ENCODE data around the gene DIAPH1.

Gene DIAPH1

DNA sequence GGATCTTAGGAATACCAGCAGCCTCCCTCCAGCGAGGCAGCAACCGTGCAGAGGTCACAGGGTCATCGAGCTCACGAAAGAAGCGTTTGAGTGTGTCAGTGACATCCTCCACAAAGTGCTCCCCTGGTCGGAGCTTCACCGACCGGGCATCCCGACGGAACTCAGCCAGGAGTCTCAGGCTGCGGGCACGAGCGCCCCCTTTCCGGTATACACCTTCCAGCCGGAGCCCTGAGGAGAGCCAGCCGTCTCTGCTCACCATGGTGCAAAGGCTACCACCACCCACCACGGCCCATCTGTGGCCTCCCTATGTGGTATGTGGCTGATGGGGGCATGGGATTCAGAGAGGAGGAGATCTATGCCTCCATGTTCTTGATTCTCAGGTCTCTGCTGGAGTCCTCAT is 43.2 kb upstream of the DIAPH1 start:
- H3K36me3 ChIP-seq (ENCODE audit: low read depth): peaks cover 54% of the 10 kb centered on the region
- TF ChIP-seq, protein P1, sequence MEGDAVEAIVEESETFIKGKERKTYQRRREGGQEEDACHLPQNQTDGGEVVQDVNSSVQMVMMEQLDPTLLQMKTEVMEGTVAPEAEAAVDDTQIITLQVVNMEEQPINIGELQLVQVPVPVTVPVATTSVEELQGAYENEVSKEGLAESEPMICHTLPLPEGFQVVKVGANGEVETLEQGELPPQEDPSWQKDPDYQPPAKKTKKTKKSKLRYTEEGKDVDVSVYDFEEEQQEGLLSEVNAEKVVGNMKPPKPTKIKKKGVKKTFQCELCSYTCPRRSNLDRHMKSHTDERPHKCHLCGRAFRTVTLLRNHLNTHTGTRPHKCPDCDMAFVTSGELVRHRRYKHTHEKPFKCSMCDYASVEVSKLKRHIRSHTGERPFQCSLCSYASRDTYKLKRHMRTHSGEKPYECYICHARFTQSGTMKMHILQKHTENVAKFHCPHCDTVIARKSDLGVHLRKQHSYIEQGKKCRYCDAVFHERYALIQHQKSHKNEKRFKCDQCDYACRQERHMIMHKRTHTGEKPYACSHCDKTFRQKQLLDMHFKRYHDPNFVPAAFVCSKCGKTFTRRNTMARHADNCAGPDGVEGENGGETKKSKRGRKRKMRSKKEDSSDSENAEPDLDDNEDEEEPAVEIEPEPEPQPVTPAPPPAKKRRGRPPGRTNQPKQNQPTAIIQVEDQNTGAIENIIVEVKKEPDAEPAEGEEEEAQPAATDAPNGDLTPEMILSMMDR (IDR thresholded peaks at IDR 0.05; ENCODE audit: poor library complexity, severe bottlenecking): no peak
- H3K4me1 ChIP-seq (ENCODE audit: insufficient read depth, poor library complexity, severe bottlenecking): no peaks in the 10 kb centered on the region
- no peak for ATAC-seq (ENCODE audit: low read depth)
- H3K27ac ChIP-seq (ENCODE audit: poor library complexity, severe bottlenecking): no peak overlapping the region
- no peak overlapping the region for H3K4me3 ChIP-seq (ENCODE audit: severe bottlenecking)
- no peaks in the 10 kb centered on the region for H3K27me3 ChIP-seq (ENCODE audit: insufficient read depth, poor library complexity, severe bottlenecking)
- H3K9me3 ChIP-seq (ENCODE audit: severe bottlenecking): no peaks in the 10 kb centered on the region
- DNase-seq (ENCODE audit: low spot score): no peak

GRCh38 chr5:141657937-141658545 is 39.2 kb upstream of the DIAPH1 start:
- ATAC-seq (ENCODE audit: low read depth) (peak; percentile 59), DNase-seq (ENCODE audit: low spot score) (no peak)
- Histone ChIP-seq H3K27me3 (ENCODE audit: insufficient read depth, poor library complexity, severe bottlenecking) (no peaks in the 10 kb centered on the region), H3K36me3 (ENCODE audit: low read depth) (peaks cover 33% of the 10 kb centered on the region), H3K9me3 (ENCODE audit: severe bottlenecking) (no peaks in the 10 kb centered on the region), H3K4me3 (ENCODE audit: severe bottlenecking) (no peak overlapping the region), H3K4me1 (ENCODE audit: insufficient read depth, poor library complexity, severe bottlenecking) (no peaks in the 10 kb centered on the region), H3K27ac (ENCODE audit: poor library complexity, severe bottlenecking) (no peak overlapping the region)
- TF ChIP-seq, protein P1 (IDR thresholded peaks at IDR 0.05; ENCODE audit: poor library complexity, severe bottlenecking): no peak

- Histone ChIP-seq H3K4me3 (ENCODE audit: severe bottlenecking) (no peak overlapping the region), H3K4me1 (ENCODE audit: insufficient read depth, poor library complexity, severe bottlenecking) (no peaks in the 10 kb centered on the region), H3K9me3 (ENCODE audit: severe bottlenecking) (no peaks in the 10 kb centered on the region), H3K36me3 (ENCODE audit: low read depth) (peaks cover 26% of the 10 kb centered on the region), H3K27ac (ENCODE audit: poor library complexity, severe bottlenecking) (no peak overlapping the region), H3K27me3 (ENCODE audit: insufficient read depth, poor library complexity, severe bottlenecking) (no peaks in the 10 kb centered on the region)
- DNase-seq (ENCODE audit: low spot score): no peak
- TF ChIP-seq, protein P1 (IDR thresholded peaks at IDR 0.05; ENCODE audit: poor library complexity, severe bottlenecking): no peak
- no peak for ATAC-seq (ENCODE audit: low read depth)
Observed at GRCh38 chr5:141657404-141657803, 38.6 kb upstream of the DIAPH1 start.

DNA sequence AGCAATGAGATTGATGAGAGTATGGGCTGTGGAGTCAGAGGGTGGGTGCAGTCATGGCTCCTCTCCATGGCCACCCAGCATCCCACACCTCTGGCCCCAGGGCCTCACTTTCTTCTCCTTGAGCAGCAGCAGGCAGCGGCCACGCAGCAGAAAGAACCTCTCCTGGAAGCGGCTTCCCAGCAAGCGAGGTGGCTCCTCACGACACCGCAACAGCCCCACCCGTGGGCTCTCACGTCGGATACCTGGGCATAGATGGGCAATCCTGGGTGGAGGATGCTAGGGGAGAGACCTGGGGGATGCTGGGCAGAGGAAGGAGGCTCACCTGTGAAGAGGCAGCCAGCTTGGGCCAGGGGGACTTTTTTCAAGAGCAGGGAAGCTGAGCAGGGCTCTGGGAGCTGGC is 37.6 kb upstream of the DIAPH1 start:
- no peak overlapping the region for H3K4me3 ChIP-seq (ENCODE audit: severe bottlenecking)

DNA sequence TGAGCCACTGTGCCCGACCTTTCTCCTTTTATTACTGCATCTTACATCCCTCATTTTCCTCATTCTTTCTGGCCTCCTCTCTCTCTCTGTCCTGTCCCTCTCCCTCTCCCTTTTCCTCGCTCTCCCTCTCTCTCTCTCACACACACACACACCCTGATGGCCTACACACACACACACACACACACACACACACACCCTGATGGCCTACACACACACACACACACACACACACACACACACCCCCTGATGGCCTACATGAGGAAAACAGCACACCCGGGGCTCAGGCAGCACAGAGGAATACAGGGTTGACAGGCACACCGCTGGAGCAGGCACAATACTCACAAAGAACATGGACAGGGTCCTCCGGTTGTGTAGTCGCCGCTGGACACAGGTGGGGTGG is 36.2 kb upstream of the DIAPH1 start:
- ATAC-seq (ENCODE audit: low read depth) (no peak), DNase-seq (ENCODE audit: low spot score) (no peak)
- no peaks in the 10 kb centered on the region for H3K9me3 ChIP-seq (ENCODE audit: severe bottlenecking)
- no peaks in the 10 kb centered on the region for H3K4me1 ChIP-seq (ENCODE audit: insufficient read depth, poor library complexity, severe bottlenecking)
- peaks cover 18% of the 10 kb centered on the region for H3K36me3 ChIP-seq (ENCODE audit: low read depth)
- no peak overlapping the region for H3K27ac ChIP-seq (ENCODE audit: poor library complexity, severe bottlenecking)
- no peaks in the 10 kb centered on the region for H3K27me3 ChIP-seq (ENCODE audit: insufficient read depth, poor library complexity, severe bottlenecking)
- TF ChIP-seq, protein P1 (IDR thresholded peaks at IDR 0.05; ENCODE audit: poor library complexity, severe bottlenecking): no peak
- no peak overlapping the region for H3K4me3 ChIP-seq (ENCODE audit: severe bottlenecking)

More for the DNA sequence above, 37.6 kb upstream of the DIAPH1 start:
- Histone ChIP-seq H3K36me3 (ENCODE audit: low read depth) (peaks cover 22% of the 10 kb centered on the region), H3K9me3 (ENCODE audit: severe bottlenecking) (no peaks in the 10 kb centered on the region), H3K4me1 (ENCODE audit: insufficient read depth, poor library complexity, severe bottlenecking) (no peaks in the 10 kb centered on the region), H3K27me3 (ENCODE audit: insufficient read depth, poor library complexity, severe bottlenecking) (no peaks in the 10 kb centered on the region), H3K27ac (ENCODE audit: poor library complexity, severe bottlenecking) (no peak overlapping the region)
- no peak for DNase-seq (ENCODE audit: low spot score)
- TF ChIP-seq, protein P1 (IDR thresholded peaks at IDR 0.05; ENCODE audit: poor library complexity, severe bottlenecking): no peak
- no peak for ATAC-seq (ENCODE audit: low read depth)

All from RWPE2 (cell line).